ENCODE data around the gene SYT1. TPM values are rescaled to one million over a fixed set of nuclear protein-coding genes. Genes with fewer than 3 reads are reported as not detected.

Gene SYT1
- total RNA-seq, 1 experiment from 2014 or later, result 15.8 TPM

DNA sequence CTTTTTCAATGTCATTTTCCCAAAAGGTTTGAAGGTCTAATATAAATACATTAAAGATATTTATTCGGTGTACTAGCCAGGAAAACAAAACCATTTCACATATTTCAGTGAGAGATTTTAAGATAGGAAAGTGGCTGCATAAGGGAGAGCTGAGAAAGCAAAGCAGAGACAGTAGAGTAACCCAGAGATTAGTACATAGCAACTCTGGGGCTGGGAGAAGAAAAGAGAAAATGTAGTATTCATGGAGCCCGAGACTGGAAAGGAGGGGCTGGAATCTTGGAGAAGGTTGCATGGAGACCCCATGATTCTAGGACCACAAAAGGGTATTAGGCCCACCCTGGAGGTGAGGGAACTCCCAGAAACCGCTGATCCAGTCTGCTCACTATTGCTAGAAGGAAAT, 589.2 kb downstream of the SYT1 start:
- WGBS (ENCODE audit: extremely low coverage, insufficient read length, low lambda C conversion rate), result no CpG with 5 or more reads among the region's 3 CpGs
- Mint-ChIP-seq H3K4me3 (no peak overlapping the region), H3K4me1 (peaks cover 15 to 22% of the 10 kb centered on the region in 2 experiments), H3K36me3 (ENCODE audit: insufficient read depth in 1 of 3, low read depth in 3 of 3) (no peaks in the 10 kb centered on the region; a peak in 2 of 7 replicates), H3K27me3 (ENCODE audit: low read depth) (no peaks in the 10 kb centered on the region), H3K27ac (peak overlapping the region in 1 of 3 experiments; percentile 61; a peak in 1 of 7 replicates), H3K9me3 (no peaks in the 10 kb centered on the region)
- H3K27ac ChIP-seq (ENCODE audit: insufficient read length, low read depth, low read length), result no peak overlapping the region
- no peaks in the 10 kb centered on the region for H3K79me2 ChIP-seq (ENCODE audit: insufficient read depth, low read length)
- H2BK12ac ChIP-seq (ENCODE audit: insufficient read length, low read depth, low read length), result no peak overlapping the region
- H3K18ac ChIP-seq (ENCODE audit: insufficient read length, low read depth, low read length), result no peak overlapping the region
- no peak overlapping the region for H2BK20ac ChIP-seq (ENCODE audit: low read depth, low read length, poor library complexity, severe bottlenecking)
- H3K4ac ChIP-seq (ENCODE audit: low read depth, low read length), result no peak overlapping the region
- H3K79me1 ChIP-seq (ENCODE audit: insufficient read depth, low read depth, low read length, poor library complexity, severe bottlenecking), result no peaks in the 10 kb centered on the region
- no peak overlapping the region for H4K8ac ChIP-seq (replicated peaks; ENCODE audit: insufficient read length, low read depth, low read length)
- no peak overlapping the region for H3K23ac ChIP-seq (ENCODE audit: insufficient read length, low read depth, low read length)
- no peak overlapping the region for H4K91ac ChIP-seq (ENCODE audit: insufficient read length, low read depth, low read length)
- TF ChIP-seq, protein P1, sequence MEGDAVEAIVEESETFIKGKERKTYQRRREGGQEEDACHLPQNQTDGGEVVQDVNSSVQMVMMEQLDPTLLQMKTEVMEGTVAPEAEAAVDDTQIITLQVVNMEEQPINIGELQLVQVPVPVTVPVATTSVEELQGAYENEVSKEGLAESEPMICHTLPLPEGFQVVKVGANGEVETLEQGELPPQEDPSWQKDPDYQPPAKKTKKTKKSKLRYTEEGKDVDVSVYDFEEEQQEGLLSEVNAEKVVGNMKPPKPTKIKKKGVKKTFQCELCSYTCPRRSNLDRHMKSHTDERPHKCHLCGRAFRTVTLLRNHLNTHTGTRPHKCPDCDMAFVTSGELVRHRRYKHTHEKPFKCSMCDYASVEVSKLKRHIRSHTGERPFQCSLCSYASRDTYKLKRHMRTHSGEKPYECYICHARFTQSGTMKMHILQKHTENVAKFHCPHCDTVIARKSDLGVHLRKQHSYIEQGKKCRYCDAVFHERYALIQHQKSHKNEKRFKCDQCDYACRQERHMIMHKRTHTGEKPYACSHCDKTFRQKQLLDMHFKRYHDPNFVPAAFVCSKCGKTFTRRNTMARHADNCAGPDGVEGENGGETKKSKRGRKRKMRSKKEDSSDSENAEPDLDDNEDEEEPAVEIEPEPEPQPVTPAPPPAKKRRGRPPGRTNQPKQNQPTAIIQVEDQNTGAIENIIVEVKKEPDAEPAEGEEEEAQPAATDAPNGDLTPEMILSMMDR (conservative IDR thresholded peaks at IDR 0.05), result no peak
- no peaks in the 10 kb centered on the region for H4K20me1 ChIP-seq (ENCODE audit: control insufficient read depth, insufficient read depth, insufficient read length)
- H3K9ac ChIP-seq (ENCODE audit: extremely low read depth, insufficient read length, low read length), result no peak overlapping the region
- no peak overlapping the region for H2AK5ac ChIP-seq (ENCODE audit: insufficient read length, low read length)
- H3K56ac ChIP-seq (ENCODE audit: insufficient read length, low read depth, low read length), result no peak overlapping the region
- H3K4me2 ChIP-seq (ENCODE audit: insufficient read depth, insufficient read length, low read length), result no peak overlapping the region
- no peaks in the 10 kb centered on the region for H3K27me3 ChIP-seq (ENCODE audit: insufficient read depth, low read length)
- DNase-seq, result no peak
- H3K4me1 ChIP-seq (ENCODE audit: insufficient read depth, low read length), result peaks cover 13% of the 10 kb centered on the region
- H3K23me2 ChIP-seq (ENCODE audit: insufficient read length, low read depth, low read length, poor library complexity, severe bottlenecking), result no peaks in the 10 kb centered on the region
- H4K5ac ChIP-seq (ENCODE audit: insufficient read length, low read depth, low read length), result no peak overlapping the region
- H3K14ac ChIP-seq (ENCODE audit: insufficient read depth, low read length), result no peak overlapping the region
- H2AFZ ChIP-seq (ENCODE audit: low read length), result no peak overlapping the region
- H3T11ph ChIP-seq (ENCODE audit: low read length), result no peak overlapping the region
- H2BK120ac ChIP-seq (ENCODE audit: low read depth, low read length, poor library complexity, severe bottlenecking), result no peak overlapping the region
- no peak overlapping the region for H2BK5ac ChIP-seq (ENCODE audit: insufficient read length, low read length)
- no peaks in the 10 kb centered on the region for H3K9me3 ChIP-seq (ENCODE audit: control insufficient read depth, low read depth, low read length)
- H2BK15ac ChIP-seq (ENCODE audit: low read depth, low read length), result no peak overlapping the region

All from H9 (cell line).